Activated CD4-positive, CD25-positive, alpha-beta regulatory T cell (primary cell): ENCODE results near the gene ADAMTS6.
"Not testable (repeated sequence)": the region's sequence is repeated elsewhere in the genome, so short reads cannot be mapped to it uniquely, and the experiment has no call there.

Experiments used
- DNase-seq, 4 experiments: peaks; one replicate each; lab custom pipeline; 2025; lab: John Stamatoyannopoulos, UW

The ADAMTS6 gene, protein sequence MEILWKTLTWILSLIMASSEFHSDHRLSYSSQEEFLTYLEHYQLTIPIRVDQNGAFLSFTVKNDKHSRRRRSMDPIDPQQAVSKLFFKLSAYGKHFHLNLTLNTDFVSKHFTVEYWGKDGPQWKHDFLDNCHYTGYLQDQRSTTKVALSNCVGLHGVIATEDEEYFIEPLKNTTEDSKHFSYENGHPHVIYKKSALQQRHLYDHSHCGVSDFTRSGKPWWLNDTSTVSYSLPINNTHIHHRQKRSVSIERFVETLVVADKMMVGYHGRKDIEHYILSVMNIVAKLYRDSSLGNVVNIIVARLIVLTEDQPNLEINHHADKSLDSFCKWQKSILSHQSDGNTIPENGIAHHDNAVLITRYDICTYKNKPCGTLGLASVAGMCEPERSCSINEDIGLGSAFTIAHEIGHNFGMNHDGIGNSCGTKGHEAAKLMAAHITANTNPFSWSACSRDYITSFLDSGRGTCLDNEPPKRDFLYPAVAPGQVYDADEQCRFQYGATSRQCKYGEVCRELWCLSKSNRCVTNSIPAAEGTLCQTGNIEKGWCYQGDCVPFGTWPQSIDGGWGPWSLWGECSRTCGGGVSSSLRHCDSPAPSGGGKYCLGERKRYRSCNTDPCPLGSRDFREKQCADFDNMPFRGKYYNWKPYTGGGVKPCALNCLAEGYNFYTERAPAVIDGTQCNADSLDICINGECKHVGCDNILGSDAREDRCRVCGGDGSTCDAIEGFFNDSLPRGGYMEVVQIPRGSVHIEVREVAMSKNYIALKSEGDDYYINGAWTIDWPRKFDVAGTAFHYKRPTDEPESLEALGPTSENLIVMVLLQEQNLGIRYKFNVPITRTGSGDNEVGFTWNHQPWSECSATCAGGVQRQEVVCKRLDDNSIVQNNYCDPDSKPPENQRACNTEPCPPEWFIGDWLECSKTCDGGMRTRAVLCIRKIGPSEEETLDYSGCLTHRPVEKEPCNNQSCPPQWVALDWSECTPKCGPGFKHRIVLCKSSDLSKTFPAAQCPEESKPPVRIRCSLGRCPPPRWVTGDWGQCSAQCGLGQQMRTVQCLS (N-terminal part only)

DNA sequence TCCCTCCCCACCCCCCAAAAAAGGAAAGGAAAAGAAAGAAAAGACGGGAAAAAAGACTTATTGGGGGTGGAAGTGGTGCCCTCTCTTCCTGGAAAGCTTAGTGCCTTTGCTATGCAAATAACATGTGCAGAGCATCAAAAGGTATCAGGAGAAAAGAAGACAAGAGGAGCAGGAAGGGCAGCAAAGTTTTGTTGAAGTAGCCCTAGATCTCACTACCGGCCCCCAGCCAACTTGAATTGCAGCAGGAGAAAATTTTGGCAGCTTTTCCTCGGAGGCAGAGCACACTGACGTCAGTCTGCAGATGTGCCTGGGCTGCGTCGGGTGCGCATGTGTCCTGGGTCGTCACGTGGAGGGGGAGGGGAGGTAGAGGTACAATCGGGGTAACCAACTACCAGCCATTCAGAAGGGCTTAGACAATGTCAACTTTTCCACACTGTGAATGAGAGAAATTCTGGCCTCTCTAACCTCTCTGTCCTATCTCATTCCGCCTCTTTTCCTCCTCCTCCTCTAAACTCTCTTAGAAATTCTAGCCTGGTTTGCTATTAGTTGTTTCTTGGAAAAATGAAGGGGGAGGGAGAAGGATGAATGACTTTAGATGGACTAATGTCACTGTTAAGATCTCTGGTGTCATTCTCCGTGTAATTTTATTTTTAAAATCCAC, at the start of gene ADAMTS6:
Gene ADAMTS6 (minus strand): TSS at position 286 of the 661 bp plus-strand sequence. CDS start 8,247 bp downstream, outside the sequence.
- peak; percentile 25 to 50 (median 32) for DNase-seq

GRCh38 chr5:65530904-65531303, 49.2 kb upstream of the ADAMTS6 start:
- no peak for DNase-seq

DNA sequence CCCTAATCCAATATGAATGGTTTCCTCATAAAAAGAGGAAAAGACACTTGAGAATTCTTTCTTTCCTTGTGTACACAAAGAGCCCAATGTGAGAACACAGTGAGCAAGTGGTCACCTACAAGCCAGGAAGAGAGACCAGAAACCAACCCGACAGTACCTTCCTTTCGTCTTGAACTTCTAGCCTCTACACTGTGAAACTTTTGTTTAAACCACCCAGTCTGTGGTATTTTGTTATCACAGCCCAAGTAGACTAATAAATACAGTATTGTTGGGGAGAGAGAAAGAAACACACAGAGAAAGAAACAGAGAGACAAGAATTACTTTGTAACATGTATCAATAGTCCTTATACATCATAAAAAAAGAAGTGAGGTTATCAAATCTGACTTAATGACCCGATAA, 44.0 kb upstream of the ADAMTS6 start:
- no peak for DNase-seq

DNA sequence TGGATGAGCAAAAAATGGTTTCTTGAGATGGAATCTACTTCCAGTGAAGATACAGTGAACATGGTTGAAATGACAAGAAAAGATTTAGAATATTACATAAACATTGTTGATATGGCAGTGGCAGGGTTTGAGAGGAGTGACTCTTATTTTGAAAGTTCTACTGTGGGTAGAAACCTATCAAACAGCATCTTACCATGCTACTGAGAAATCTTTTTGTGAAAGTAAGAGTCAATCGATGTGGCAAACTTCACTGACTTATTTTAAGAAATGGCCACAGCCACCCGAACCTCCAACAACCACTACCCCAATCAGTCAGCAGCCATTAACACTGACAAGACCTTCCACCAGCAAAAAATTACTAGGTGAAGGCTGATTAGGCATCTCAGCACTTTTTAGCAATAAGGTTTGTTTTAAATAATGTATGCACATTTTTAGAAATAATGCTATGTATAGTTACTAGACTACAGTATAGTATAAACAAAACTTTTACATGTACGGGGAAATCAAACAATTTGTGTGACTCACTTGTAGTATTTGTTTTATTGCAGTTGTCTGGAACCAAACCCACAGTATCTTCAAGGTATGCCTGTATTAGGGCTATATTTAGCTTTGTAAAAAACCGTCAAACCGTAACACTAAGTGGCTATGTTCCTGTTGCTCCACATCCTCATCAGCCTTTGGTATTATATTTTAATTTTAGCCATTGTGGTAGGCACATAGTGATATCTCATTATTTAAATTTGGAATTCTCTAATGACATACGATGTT, 30.6 kb upstream of the ADAMTS6 start:
- DNase-seq: no peak

- DNase-seq: no peak
Measured at GRCh38 chr5:65508978-65509377, 27.3 kb upstream of the ADAMTS6 start.

DNA sequence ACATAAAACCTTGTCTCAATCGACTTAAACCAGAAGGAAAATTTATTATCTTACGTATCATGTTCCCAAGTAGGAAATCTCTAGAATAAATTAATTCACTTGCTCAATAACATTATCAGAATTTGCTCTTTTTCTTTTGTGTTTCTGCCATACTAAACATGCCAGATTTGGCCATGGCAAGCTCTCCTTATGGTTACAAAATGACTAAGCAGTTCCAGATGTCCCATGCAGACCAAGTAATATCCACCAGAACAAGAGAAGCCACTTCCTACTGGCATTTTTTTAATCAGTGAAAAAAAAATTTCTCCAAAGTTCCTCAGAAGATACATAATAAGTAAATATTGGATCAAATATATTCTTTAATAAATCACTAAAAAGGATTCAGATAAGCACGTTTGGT, 25.2 kb upstream of the ADAMTS6 start:
- DNase-seq: no peak

DNA sequence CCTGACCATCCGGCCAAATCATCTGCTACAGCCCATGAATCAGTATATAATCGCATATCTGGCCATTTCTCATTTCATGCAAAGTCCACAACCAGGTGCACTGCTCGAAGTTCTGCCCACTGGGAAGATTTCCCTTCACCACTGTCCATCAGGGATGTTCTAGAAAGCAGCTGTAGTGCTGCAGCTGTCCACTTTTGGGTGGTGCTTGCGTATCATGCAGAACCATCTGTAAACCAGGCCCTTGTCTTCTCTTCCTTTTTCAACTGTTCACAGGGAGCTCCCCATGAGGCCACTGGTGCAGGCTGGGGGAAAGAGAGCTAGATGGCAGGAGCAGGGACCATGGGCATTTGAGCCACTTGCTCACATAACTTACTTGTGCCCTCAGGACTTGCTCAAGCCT, 7.4 kb upstream of the ADAMTS6 start:
- DNase-seq: no peak

DNA sequence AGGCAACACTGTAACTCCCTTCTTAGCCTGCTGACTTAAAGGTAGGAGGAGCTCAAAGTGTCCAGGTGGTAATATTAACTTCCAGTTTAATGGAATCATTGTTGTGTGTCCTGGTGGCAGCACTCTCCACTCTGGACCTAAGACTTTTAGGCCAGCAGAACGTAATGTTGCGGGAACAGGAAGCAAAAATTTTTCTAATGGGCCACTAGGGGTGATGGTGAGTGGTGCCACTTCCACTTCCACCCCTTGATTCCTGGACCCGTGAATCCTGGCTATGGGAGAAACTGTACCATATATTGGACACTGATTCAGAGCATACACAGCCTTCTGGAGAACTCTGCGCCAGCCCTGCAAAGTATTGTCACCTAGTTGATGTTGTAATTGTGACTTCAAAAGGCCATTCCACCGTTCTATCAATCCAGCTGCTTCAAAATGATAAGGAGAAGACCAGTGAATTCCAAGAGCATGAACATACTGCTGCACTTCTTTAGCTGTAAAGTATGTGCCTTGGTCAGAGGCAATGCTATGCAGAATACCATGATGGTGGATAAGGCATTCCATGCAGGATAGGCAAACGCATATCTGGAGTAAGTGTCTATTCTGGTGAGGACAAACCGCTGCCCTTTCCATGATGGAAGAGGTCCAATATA, 6.4 kb upstream of the ADAMTS6 start:
- DNase-seq: not testable (repeated sequence)

DNA sequence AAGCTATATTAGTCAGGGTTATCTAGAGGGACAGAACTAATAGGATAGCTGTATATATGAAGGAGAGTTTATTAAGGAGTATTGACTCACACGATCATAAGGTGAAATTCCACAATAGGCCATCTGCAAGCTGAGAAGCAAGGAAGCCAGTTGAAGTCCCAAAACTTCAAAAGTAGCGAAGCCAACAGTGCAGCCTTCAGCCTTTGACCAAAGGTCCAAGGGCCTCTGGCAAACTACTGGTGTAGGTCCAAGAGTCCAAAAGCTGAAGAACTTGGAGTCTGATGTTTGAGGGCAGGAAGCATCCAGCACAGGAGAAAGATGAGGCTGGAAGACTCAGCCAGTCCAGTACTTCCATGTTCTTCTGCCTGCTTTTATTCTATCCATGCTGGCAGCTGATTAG, 5.1 kb upstream of the ADAMTS6 start:
- not testable (repeated sequence) for DNase-seq

- DNase-seq: peak in 1 of 4 experiments; percentile 1
Measured at GRCh38 chr5:65485405-65485804, 3.7 kb upstream of the ADAMTS6 start.

DNA sequence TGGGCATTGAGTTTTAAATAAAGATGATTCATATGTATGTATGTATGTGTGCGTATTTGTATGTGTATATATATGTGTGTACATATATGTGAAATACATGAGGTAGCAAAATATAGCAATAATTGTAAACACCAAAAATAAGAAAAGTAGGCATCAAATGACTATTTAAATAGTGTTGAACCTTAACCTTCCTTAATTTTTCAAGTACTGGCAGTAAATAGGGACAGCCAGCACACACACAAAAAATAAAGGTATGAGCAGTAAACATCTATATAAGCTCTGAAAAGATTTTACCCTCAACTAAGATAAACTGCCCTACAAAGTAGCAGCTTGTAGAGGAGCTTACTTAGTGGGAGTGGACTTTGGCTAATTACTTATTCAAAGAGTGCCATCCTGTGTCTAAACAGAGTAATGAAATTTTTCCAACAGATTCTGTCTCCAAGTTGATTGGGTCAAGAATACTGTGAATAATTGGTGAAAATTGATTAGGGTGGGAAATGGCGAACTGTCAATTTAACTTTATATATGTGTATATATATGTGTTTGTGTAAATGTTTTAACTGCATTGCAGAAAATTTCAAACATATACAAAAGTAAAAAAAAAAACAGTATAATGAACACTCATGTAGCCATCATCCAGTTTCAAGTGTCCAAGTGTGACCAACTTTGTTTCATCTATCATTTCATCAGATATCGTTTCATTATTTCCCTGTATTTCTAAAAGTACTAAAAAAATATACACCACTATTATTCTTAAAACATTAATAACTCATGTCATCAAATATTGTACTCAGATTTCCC, 2.0 kb upstream of the ADAMTS6 start:
- DNase-seq: no peak

GRCh38 chr5:65482736-65483545, 1.2 kb upstream of the ADAMTS6 start:
- no peak for DNase-seq

DNA sequence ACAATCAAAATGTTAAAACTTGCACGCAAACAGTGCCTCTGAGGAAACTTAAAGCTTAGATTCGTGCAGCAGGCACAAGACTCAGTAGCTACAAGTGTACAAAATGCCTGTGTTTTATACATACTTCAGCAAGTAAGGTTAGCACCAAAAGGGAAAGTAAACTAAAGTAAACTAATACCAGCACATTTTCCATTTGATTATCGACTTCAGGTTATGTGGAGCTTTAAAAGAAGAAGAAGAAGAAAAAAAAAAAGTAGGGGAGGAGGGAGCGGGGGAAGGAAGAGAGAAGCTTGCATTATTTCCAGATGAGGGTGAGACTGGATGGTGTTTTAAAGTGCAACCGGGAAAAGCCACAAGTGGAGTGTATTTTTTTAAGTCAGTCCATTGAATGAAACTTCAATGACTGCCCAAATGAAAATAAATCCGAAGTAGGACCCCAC, 596 bp upstream of the ADAMTS6 start:
- no peak for DNase-seq

DNA sequence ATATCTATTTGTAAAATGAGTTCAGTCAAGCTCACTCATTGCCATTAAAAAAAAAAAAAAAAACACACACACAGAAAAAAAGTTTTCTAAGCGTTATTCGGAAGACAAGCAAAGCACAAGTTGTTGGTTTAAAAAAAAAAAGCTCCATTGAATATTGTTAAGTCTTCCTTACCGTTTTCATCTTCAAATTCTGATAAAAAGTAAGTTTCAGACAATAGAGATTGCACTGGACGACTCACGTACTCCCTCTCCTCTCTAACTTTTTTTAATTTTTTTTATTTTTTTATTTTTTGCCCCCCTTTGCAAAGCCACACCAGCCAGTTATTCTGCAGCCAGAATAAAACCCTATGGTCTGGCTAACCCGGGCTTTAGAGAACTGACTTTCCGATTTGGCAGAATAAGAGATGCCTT, 544 bp downstream of the ADAMTS6 start:
- DNase-seq: no peak

GRCh38 chr5:65480306-65480865, 1.3 kb downstream of the ADAMTS6 start:
- no peak for DNase-seq

- no peak for DNase-seq
Measured at GRCh38 chr5:65479527-65479926, 2.2 kb downstream of the ADAMTS6 start.

GRCh38 chr5:65478336-65478735, 3.4 kb downstream of the ADAMTS6 start:
- DNase-seq: no peak

DNA sequence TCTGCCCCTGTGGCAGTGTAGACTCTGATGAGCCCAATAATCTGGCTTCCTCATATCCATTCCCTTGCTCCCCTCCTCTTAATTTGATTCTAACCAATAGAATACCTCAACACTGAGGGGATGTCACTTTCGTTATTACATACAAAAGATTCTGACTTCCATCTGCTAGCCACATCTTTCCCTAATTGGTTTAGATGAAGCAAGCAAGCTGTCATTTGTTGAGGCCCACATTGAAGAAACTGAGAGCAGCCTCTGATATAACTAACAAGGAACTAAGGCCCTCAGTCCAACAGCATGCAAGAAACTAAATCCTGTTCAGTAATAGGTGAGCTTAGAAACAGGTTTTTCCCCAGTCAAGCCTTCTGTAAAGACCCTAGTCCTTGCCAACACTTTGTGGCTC, 5.8 kb downstream of the ADAMTS6 start:
- no peak for DNase-seq

DNA sequence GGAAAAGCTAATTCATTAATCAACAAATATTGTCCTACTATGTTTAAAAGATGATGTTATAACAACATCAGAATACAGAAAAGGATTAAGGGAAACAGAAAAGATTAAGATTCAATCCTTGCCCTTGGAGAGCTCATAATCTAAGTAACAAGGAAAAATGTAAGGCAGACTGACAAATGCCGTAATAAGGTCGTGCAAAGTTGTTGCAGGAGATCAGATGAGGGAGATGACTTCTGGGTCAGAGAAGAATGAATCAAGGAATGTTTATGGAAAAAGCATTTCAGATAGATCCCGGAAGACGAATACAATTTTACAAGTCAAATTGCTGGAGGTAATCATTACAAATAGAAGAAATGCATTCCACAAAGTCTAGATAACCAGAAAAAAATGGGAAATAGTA, 6.4 kb downstream of the ADAMTS6 start:
- no peak for DNase-seq
